Right ventricle myocardium inferior (tissue), 1 donor: ENCODE data around the gene MN1. TPM values are rescaled to one million over a fixed set of nuclear protein-coding genes. Genes with fewer than 3 reads are reported as not detected.
A peak's percentile ranks its signal among the peaks of the same experiment; 100 is the strongest.

Source experiments
- ATAC-seq: fragments of 200-7000 bp; cut with Tn5 transposase; one replicate; pipeline ENCODE4 v1.9.1; 2020; ENCODE audit warnings: mild to moderate bottlenecking, moderate library complexity
- DNase-seq: peaks from one replicate; pipeline ENCODE4 v3.0.0; 2021; ENCODE audit errors: missing footprints
- intact Hi-C: fragments of 100-400 bp; cut with DNase I; formaldehyde crosslinking; loops from one replicate; pipeline ENCODE4 v1.11.0; 2022
- total RNA-seq: library from RNA; stranded (reverse); fragmentation: NEBNext Ultra II Directional; extraction: Animal tissue kit (Norgen Biotek cat#: 25700); gene quantifications from one replicate; pipeline ENCODE4 v1.2.1, GENCODE V29; 2021
- donor health status: DM: no; HTN: yes; CAD: no; lungs with severe emphysema.

Gene MN1
- total RNA-seq, 1 donor from 2014 or later = 5.3 TPM

DNA sequence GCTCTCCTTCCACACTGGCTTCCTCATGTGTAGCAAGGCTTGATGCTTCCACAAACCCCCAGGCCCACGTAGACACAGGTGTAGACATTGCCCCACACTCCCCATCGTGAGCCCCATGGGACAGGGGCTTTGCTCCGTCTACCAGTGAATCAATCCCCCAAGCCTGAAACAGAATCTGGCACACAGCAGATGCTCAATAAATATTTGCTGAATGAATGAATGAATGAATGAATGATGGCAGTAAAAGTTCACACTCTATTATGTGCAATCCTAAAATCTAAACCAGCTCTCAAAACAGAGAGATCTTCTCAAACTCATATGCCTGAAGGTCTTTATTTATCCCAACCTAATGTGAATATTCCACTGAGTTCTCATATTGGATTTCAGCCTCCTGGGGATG is 69.9 kb downstream of the MN1 start:
- DNase-seq (no peak), ATAC-seq (no peak)
- intact Hi-C loops = no loop called here

DNA sequence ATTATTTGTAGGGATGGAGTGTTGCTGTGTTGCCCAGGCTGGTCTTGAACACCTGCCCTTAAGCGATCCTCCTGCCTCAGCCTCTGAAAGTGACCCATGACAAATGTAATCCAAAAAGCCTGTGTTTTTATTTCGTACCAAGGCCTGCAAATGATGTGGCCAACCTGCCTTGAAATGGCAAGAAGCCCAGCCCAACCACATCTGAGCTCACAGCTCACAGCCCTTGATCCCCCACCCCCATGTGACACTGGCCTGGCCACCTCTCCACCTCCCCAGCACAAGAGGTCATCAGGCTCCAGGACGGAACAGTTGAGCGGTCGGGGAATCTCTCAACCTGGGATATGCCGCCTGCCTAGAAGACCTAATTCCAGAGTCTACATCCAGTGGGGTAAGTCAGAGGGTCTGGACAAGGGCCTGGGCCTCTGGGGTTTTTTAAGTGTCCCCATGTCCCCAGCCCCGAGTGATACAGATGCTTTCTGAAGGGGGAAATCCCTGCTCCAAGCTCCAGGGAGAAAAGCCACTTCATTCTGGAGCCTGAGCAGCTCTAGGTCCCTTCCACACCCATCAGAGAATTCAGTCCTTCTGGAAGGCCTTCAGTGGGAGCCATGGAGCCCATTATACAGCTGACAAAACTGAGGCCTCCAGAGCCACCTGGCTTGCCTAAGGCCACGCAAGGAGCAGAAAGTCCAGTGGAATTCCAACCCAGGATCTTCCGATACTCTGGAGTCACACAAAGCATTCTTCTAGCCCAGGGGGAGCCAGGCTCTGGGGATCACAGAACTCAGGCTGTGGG is 70.7 kb downstream of the MN1 start:
- intact Hi-C loops = no loop called here
- ATAC-seq (no peak), DNase-seq (no peak)

DNA sequence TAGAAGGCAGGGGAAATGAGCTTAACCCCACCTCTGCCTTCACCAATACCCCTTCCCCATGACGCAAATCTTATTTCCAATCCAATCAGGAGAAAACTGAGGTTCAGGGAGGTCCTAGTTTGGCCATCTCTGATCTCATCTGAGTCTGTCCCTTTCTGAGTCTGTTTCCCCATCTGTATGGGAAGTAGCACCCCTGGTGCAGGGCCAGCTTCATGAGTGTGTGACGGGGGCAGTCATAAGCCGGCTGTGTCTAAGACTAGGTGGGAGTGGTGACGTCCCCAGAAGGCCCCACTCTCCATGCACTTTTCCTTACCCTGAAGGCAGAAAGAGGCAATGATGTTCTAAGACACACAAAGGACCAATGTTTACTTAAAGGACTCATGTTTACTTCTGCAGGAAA is 72.3 kb downstream of the MN1 start:
- intact Hi-C loops = loop anchor here (5.0 kb wide), 1 partner anchor 73 kb away; the partner anchor contains the start of gene MN1
- no peak for DNase-seq
- ATAC-seq = no peak

DNA sequence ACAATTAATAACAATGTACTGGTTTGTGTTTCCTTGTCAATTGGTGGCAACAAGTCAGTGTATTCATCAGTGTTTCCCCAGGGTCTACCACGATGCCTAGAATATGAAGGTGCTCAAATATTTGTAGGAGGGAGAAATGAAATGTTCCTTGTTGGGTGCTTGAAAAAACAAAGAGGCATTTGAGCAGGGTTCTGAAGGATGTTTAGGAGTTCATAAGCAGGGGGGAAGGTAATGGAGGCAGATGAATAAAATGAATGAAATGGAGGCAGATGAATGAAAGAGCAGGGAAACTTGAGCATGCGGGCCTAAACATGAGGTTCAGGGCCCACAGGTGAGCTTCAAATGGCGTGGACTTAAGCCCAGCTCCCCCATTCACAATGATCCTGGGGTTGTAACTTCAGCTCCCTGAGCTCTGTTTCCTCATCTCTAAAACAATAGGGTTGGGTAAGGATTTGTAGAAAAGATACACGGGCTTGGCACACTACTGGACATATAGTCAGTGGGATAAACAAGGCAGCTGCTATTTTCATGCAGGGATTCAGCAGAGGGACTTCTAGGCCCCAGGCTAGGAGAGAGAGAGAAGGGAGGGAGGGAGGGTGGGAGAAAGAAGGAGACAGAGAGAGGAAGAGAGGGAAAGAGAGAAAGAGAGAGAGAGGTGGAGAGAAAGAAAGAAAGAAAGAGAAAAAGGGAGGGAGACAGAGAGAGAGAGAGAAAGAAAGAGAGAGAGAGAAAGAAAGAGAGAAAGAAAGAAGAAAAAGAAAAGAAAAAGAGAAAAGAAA is 73.7 kb downstream of the MN1 start:
- intact Hi-C loops = loop anchor here (2.0 to 5.0 kb wide), 2 partner anchors 49 to 74 kb away; partner anchors contain the start of gene MN1
- DNase-seq (no peak), ATAC-seq (no peak)

DNA sequence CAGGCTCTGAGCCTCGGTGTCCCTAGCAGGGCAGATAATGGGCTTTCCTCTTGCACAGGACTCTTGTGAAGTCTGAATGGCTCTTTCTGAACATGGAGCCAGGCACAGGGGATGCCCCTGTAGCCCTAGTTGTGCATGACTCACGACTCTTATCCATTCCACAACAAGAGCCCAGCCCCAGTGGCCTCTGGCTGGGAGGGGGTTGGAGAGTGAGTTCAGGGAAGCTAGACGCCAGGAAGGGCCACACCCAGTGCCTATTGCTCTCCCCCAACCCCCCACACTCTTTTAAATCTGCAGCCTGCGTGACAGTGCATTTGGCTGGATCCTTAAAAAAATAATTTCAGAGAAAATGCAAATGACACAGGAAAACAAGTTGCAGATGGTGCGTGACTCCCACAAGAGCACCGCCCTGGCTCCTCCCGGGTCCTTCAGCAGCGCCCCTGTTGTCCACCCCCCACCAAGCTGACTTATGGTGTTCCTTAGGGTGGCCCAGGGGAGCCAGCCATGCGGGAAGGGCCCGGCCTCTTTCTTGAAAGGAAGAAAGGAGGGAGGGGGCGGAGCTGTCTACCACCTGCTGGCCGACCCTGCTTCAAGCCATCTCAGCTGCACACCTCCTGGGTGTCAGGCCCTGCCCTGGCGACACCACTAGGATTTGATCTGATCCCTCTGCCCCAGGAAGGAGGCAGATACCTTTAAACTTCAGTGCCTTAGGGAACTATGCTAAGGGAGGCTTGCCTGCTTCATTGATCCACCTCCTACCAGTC is 74.7 kb downstream of the MN1 start:
- intact Hi-C loops = loop anchor here (1.0 to 5.0 kb wide), 3 partner anchors 50 to 75 kb away; partner anchors contain the start of gene MN1
- peak; percentile 93 for ATAC-seq
- peak; percentile 86 for DNase-seq

DNA sequence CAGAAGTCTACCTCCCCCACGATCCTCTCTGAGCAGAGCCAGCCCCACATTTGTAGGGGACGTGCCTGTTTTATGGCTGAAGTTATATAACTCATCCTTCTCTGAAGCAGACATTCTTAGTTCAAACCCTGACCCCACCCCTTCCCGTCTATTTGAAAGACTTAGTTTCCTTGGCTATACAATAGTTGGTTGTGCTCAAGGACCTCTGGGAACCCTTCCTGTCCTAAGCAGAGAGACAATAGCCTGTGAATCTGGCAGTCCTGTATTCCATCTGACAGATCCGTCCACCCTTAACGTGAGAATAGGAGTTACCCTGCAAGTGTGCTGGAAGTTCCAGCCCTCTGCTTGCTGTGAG is 75.2 kb downstream of the MN1 start:
- intact Hi-C loops = loop anchor here (1.0 to 5.0 kb wide), 3 partner anchors 50 to 76 kb away; partner anchors contain the start of gene MN1
- DNase-seq (no peak), ATAC-seq (no peak)

DNA sequence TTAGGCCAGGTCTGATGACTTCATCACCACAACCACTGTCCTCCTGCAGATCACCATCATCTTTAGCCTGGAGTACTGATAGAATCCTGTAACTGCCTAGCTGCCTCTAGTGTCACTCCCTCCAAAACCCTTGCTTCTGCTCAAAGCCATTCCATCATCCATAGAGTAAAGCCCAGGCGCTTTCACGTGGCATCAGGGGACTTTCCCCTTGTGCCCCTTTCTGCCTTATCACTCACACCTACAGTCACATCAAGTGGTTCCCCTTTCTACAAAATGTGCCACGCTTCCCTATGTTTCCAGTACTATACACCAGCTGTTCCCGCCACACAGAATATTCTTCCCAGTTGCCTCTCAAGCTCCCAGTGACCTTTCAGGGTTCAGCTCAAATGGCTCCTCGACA is 75.9 kb downstream of the MN1 start:
- ATAC-seq = no peak
- no peak for DNase-seq
- intact Hi-C loops = loop anchor here (1.0 to 5.0 kb wide), 3 partner anchors 51 to 77 kb away; partner anchors contain the start of gene MN1

DNA sequence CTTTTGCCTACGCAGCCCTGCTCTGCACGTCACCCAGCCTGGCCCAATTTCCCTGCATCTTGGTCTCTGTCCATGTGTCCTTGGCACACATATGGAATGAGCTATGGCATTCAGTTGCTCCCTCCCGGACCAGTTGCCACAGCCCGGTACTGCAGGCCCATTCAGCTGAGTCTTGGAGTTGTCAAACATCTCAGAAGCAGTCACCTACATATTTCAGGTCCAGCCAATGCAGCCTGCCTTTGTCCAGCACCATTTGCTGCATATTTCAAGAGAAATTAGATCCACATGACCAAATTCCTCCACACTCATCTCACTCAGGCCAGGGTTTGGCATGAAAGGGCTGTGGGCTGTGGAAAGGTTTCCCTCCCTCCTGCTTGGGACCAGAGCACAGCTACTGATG is 76.8 kb downstream of the MN1 start:
- DNase-seq = no peak
- intact Hi-C loops = loop anchor here (5.0 kb wide), 1 partner anchor 78 kb away; the partner anchor contains the start of gene MN1
- no peak for ATAC-seq

DNA sequence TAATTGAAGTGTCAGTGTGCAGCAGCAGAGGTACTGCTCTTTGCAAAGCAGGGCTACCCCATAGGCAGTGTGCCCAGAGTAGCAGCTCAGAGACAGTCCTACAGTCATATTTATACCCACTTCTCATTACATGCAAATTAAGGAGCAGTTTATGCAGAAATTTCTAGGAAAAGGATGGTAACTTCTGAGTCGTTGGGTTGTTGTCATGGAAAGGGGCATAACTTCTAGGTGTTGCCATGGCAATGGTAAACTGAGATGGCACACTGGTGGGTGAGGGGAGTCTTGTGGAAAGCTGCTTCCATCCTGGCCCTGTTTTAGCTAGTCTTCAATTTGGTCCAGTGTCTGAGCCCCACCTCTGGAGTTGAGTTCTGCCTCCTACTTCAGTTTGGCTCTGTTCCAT is 77.4 kb downstream of the MN1 start:
- intact Hi-C loops = no loop called here
- DNase-seq (no peak), ATAC-seq (no peak)

DNA sequence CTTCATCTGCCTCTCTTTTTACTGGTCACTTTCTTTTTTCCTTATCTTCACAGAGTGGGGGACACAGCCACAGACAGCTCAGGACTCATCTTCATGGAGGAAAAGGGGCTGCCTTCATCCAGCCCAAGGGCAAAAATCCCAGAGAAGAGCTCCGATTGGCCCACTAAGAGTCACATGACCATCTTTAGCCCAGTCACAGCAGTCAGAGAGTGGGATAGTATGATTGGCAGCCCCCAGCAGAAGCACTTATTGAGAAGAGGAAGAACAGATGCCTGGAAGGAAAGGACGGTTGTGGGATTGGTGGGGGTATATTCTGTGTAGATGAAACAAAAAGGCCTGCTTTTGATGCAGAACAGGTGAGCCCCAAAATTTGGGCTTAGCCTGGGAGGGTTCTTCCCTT is 77.8 kb downstream of the MN1 start:
- ATAC-seq (no peak), DNase-seq (no peak)
- intact Hi-C loops = no loop called here

DNA sequence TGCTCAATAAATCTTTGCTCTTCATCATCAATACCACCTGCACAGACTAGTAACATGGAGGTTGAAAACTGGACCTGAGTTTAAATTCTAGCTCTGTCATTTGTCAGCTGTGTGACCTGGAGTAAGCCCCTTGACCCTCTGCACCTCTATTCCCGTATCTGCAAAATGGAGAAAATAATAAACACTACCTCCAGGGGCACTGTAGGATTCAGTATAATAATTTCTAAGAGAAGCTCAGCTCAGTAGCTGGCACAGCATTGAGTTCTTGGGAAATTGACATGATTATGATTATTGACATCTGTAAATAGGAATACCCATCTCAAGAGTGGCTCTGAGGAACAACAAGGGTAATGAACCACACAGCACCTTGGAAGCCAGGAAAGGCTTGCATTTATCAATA is 78.4 kb downstream of the MN1 start:
- intact Hi-C loops = no loop called here
- ATAC-seq = no peak
- no peak for DNase-seq

DNA sequence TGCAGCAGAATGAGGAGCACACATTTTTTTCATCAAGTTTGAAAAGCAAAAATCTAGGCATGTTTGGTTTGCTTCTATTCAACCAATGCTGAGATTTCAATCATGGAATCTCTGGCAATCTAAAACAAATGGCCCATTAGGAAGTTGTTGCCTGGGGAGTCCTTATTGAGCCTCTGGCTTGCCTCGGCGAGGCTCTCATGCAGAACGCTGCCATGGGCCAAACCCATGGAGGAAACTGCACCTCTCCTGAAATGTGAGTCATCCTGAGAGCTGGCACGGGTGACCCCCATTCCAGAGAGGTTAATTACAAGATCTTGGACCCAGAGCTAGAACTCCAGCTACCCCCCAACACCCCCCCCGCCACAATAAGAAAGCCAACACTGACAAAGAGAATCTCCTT is 80.7 kb downstream of the MN1 start:
- intact Hi-C loops = no loop called here
- ATAC-seq = no peak
- no peak for DNase-seq

DNA sequence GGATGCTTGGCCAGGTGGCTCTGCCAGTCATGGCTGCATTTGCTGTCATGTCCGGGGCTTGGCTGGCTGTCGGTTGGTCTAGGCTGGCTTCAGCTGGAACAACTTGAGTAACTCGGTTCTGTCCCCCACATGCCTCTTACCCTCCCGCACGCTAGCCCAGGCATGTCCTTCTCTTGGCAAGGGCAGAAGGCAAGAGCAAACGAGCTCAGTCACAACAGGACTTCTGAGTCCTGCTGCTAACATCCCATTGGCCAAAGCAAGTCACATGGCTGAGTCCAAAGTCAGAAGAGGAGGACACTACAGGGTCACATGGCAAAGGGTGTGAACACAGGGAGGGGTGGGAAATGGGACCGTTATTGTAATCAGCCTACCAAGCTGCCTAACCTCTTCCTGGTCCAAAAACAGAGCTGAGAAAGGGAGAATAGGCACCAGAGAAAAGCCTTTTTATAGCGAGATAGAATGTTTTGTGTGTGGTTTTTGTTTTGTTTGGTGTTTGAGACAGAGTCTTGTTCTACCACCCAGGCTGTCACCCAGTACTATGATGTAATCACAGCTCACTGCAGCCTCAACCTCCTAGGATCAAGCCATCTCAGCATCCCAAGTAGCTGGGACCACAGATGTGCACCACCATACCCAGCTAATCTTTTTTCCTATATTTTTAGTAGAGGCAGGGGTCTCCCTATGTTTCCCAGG is 81.9 kb downstream of the MN1 start:
- no peak for DNase-seq
- ATAC-seq = peak; percentile 14
- intact Hi-C loops = no loop called here

DNA sequence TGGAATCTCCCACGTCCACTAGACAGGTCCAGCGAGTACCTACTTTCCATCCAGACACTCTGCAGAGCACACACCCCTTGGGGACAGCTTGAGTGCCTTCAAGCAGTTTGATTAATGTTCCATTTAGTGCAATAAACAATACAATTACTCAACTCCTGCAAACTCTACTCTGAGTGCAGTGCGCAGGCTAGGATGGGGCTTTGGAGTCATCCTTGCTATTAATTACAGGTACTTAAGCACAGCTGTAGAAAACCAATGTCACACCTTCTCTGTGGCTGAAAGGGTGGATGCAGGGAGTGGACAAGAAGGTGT is 82.6 kb downstream of the MN1 start:
- no peak for DNase-seq
- intact Hi-C loops = no loop called here
- no peak for ATAC-seq

DNA sequence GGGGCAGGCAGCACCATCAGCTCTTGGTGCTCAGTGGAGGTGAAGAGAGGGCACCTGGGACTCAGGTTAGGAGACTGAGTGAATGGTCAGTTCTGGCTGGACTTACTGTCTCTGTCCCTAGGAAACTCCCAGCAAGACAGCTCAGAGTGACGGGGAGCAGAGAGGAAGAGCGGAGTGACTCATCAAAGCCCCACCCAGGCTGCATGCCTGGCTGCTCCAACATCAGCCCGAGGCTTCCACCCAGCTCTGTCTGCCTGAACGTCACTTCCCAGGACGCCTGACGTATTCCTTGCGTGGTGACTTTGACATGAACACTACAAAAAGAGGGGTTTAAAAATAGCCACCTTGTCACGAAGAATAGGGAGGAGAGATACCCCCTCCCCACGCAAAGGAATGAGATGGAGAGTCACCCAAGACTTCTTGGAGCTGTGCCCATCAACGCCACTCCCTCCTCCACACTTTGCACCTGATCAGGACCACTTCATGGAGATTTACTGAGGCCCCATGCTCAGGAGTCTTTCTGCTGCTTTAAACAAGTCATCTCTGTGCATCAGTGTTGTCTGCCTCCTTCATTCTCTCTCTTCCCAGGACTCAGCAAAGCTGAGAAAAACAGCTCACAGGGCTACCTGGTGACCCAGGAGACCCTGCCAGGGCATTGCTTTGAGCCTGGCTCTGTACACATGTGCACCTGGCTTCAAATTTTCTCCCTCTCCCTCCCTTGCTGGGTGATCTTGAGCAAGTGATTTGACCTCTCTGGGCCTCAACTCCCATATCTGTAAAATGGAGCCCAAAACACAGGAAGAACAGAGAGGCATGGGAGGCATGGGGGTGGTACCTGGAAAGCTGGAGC is 83.1 kb downstream of the MN1 start:
- ATAC-seq (peak; percentile 94), DNase-seq (peak; percentile 85)
- intact Hi-C loops = no loop called here

DNA sequence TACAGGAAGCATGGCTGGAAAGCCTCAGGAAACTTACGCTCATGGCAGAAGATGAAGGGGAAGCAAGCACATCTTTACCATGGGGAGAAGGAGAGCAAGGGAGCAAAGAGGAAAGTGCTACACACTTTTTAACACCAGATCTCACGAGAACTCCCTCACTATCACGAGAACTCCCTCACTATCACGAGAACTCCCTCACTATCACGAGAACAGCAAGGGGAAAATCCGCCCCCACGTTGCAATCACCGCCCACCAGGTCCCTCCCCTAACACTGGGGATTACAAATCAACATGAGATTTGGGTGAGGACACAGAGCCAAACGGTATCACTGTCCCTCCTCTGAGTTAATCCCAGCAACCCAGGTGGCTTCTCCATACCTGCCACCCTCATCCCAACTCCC is 84.5 kb downstream of the MN1 start:
- no peak for DNase-seq
- no peak for ATAC-seq
- intact Hi-C loops = no loop called here

DNA sequence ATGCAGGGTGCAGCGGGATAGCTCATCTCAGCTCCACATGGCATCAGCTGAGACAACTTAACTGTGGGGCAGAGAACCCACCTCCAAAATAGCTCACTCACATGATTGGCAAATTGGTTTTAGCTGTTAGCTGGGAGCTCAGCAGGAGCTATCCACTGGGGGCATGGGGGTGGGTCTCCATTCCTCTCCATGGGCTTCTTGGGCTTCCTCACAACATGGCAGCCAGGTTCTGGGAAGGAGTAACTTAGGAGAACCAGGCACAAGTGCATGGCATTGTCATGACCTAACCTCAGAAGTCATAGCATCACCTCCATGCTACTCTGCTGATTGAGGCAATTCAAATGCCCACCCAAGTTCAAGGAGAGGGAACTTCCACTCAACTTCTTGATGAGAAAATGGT is 85.5 kb downstream of the MN1 start:
- DNase-seq = no peak
- ATAC-seq = no peak
- intact Hi-C loops = no loop called here

DNA sequence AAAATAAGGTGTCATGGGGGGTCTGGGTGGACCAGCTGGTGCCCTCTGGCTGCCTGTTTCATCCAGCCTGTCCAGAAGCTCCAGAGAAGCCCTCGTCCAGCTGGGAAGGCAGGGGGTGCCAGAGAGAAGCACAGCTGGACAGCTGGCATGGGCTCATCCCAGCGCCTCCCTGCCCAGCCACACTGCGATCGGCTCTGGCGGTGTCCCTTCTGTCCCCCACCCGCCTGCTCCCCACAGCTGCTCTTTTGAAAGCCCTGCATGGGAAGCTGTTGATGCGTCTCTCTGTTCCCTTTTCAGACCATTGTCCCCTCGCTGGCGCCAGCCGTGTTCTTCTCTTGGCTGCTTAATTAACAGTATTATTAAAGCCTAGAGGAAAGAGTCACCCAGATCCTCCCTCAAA is 86.5 kb downstream of the MN1 start:
- intact Hi-C loops = no loop called here

More for the DNA sequence above, 86.5 kb downstream of the MN1 start:
- DNase-seq (no peak), ATAC-seq (no peak)
